PC-3 (cell line): ENCODE data around the gene EIF4E1B. TPM values are rescaled to one million over a fixed set of nuclear protein-coding genes. Genes with fewer than 3 reads are reported as not detected.

ENCODE experiments used
- ATAC-seq: fragments of 200-7000 bp; cut with Tn5 transposase; 2 replicates; pipeline ENCODE4 v1.9.1; 2020; ENCODE audit warnings: mild to moderate bottlenecking, moderate library complexity
- BruUV-seq: library from RNA; stranded (reverse); fragments of 400-500 nt; replicated peaks from 2 replicates; lab custom pipeline; 2021; lab: Mats Ljungman, UMichigan
- CTCF ChIA-PET: fragments of 300-600 bp; sonication (Branson Sonifier 250); formaldehyde crosslinking; loops from one replicate; lab custom pipeline; 2022; ENCODE audit warnings: antibody characterized with exemption; lab: Charles Lee
- POLR2A ChIA-PET: fragments of 300-600 bp; sonication (Branson Sonifier 250); formaldehyde crosslinking; loops from one replicate; lab custom pipeline; 2022; ENCODE audit warnings: antibody characterized with exemption; ENCODE audit not compliant: unreplicated experiment; lab: Charles Lee
- DNase-seq: peaks from one replicate; pipeline ENCODE4 v3.0.0-alpha.2; 2015
- H2AFZ ChIP-seq: fragments of 300-600 bp; sonication (generic); 2 replicates; pipeline ENCODE4 v1.6.0; 2016; ENCODE audit warnings: antibody characterized with exemption, low read length
- H3F3A ChIP-seq: fragments of 300-600 bp; sonication (generic); one replicate; pipeline ENCODE4 v1.6.0; 2017; ENCODE audit warnings: antibody characterized with exemption, low read length, control low read depth, mild to moderate bottlenecking; ENCODE audit not compliant: unreplicated experiment
- H3K27ac ChIP-seq: fragments of 300-600 bp; sonication (generic); 2 replicates; pipeline ENCODE4 v1.5.1; 2016; ENCODE audit warnings: mild to moderate bottlenecking, low read length
- H3K27me3 ChIP-seq: fragments of 300-600 bp; sonication (generic); 2 replicates; pipeline ENCODE4 v1.6.1; 2016; ENCODE audit warnings: low read length, mixed read lengths
- H3K36me3 ChIP-seq: fragments of 300-600 bp; sonication (generic); 2 replicates; pipeline ENCODE4 v1.6.1; 2016; ENCODE audit warnings: low read depth, mixed run types, low read length, mixed read lengths
- H3K4me1 ChIP-seq: fragments of 300-600 bp; sonication (generic); 2 replicates; pipeline ENCODE4 v1.5.1; 2016; ENCODE audit warnings: low read length; ENCODE audit not compliant: insufficient read depth
- H3K4me2 ChIP-seq: fragments of 300-600 bp; sonication (generic); 2 replicates; pipeline ENCODE4 v1.6.0; 2016; ENCODE audit warnings: low read length
- H3K4me3 ChIP-seq: fragments of 300-600 bp; sonication (generic); 2 replicates; pipeline ENCODE4 v1.5.1; 2016; ENCODE audit warnings: mild to moderate bottlenecking, low read length, mixed read lengths
- H3K79me2 ChIP-seq: fragments of 300-600 bp; sonication (generic); 2 replicates; pipeline ENCODE4 v1.6.1; 2017; ENCODE audit warnings: low read length, mixed read lengths
- H3K9ac ChIP-seq: fragments of 300-600 bp; sonication (generic); 2 replicates; pipeline ENCODE4 v1.6.0; 2016; ENCODE audit warnings: mild to moderate bottlenecking, low read length
- H3K9me2 ChIP-seq: fragments of 300-600 bp; sonication (generic); replicated peaks from 2 replicates; pipeline ENCODE4 v1.6.1; 2016; ENCODE audit warnings: mixed run types, low read length, mixed read lengths
- H3K9me3 ChIP-seq: fragments of 300-600 bp; sonication (generic); 2 replicates; pipeline ENCODE4 v1.6.1; 2016; ENCODE audit warnings: low read length, mixed read lengths
- H4K20me1 ChIP-seq: fragments of 300-600 bp; sonication (generic); 2 replicates; pipeline ENCODE4 v1.6.1; 2016; ENCODE audit warnings: low read length, mixed read lengths
- CTCF ChIP-seq: fragments of 300-600 bp; sonication (generic); conservative IDR thresholded peaks from 2 replicates; pipeline ENCODE4 v1.5.1; 2017; ENCODE audit warnings: antibody characterized with exemption, low read depth, mild to moderate bottlenecking, low read length
- EZH2 ChIP-seq: fragments of 300-600 bp; sonication (generic); IDR thresholded peaks from one replicate; pipeline ENCODE4 v1.6.1; 2017; ENCODE audit warnings: antibody characterized with exemption, mild to moderate bottlenecking, low read length; ENCODE audit not compliant: unreplicated experiment
- EZH2phosphoT487 ChIP-seq: fragments of 300-600 bp; sonication (generic); IDR thresholded peaks from 2 replicates; pipeline ENCODE4 v1.6.1; 2018; ENCODE audit warnings: mild to moderate bottlenecking, antibody characterized with exemption, low read length, borderline replicate concordance
- intact Hi-C: fragments of 100-400 bp; cut with micrococcal nuclease; formaldehyde crosslinking; loops from 2 replicates; pipeline ENCODE4 v1.9.0; 2023
- total RNA-seq: library from RNA; depleted of rRNA; stranded (reverse); fragments of >200 nt; gene quantifications from 2 replicates; pipeline ENCODE4 v1.2.3, GENCODE V29; 2014

The EIF4E1B gene
- total RNA-seq, 1 experiment from 2014 or later: not detected

GRCh38 chr5:176660530-176660859 lies 30.0 kb downstream of the EIF4E1B start:
- Histone ChIP-seq H3K27ac (no peak overlapping the region), H3K79me2 (no peaks in the 10 kb centered on the region), H3K4me1 (no peaks in the 10 kb centered on the region), H3K4me3 (no peak overlapping the region), H3K9ac (no peak overlapping the region), H3K36me3 (no peaks in the 10 kb centered on the region), H2AFZ (no peak overlapping the region), H3F3A (no peaks in the 10 kb centered on the region), H3K4me2 (no peak overlapping the region), H3K27me3 (no peaks in the 10 kb centered on the region), H3K9me2 (no peaks in the 10 kb centered on the region), H4K20me1 (no peaks in the 10 kb centered on the region), H3K9me3 (no peaks in the 10 kb centered on the region)
- TF ChIP-seq CTCF (no peak), EZH2phosphoT487 (no peak), EZH2 (no peak)
- ATAC-seq (peak; percentile 19), DNase-seq (no peak)
- no TSS peak for BruUV-seq
- ChIA-PET CTCF (interaction anchor here (0.5 to 1.3 kb wide), 19 partner anchors 10 to 452 kb away, joined by 3 to 14 read pairs (median 4); partner anchors contain the start of gene TSPAN17), POLR2A (no interaction called here)
- intact Hi-C loops: loop anchor here (2.0 to 10.0 kb wide), 2 partner anchors 154 to 298 kb away; partner anchors contain the start of gene UNC5A

- Histone ChIP-seq H2AFZ (no peak overlapping the region), H3K27ac (no peak overlapping the region), H3F3A (no peaks in the 10 kb centered on the region), H3K9me2 (no peaks in the 10 kb centered on the region), H3K4me3 (no peak overlapping the region), H3K36me3 (no peaks in the 10 kb centered on the region), H3K27me3 (no peaks in the 10 kb centered on the region), H3K9ac (no peak overlapping the region), H3K9me3 (no peaks in the 10 kb centered on the region), H3K79me2 (no peaks in the 10 kb centered on the region), H3K4me1 (no peaks in the 10 kb centered on the region), H3K4me2 (peak overlapping the region; percentile 13; the same call in 1 of the 2 replicates), H4K20me1 (no peaks in the 10 kb centered on the region)
- BruUV-seq: no TSS peak
- intact Hi-C loops: loop anchor here (2.0 to 10.0 kb wide), 2 partner anchors 154 to 298 kb away; partner anchors contain the start of gene UNC5A
- ATAC-seq (peak; percentile 92), DNase-seq (peak; percentile 82)
- TF ChIP-seq EZH2 (no peak), CTCF (peak; percentile 92), EZH2phosphoT487 (no peak)
- ChIA-PET CTCF (interaction anchor here (0.5 to 1.3 kb wide), 21 partner anchors 9 to 451 kb away, joined by 3 to 14 read pairs (median 4); partner anchors contain the start of gene TSPAN17), POLR2A (no interaction called here)
Measured at GRCh38 chr5:176660860-176661641, 30.6 kb downstream of the EIF4E1B start.
